ENCODE measurements around the gene MDC1.
A peak's percentile ranks its signal among the peaks of the same experiment; 100 is the strongest.

MDC1 gene

DNA sequence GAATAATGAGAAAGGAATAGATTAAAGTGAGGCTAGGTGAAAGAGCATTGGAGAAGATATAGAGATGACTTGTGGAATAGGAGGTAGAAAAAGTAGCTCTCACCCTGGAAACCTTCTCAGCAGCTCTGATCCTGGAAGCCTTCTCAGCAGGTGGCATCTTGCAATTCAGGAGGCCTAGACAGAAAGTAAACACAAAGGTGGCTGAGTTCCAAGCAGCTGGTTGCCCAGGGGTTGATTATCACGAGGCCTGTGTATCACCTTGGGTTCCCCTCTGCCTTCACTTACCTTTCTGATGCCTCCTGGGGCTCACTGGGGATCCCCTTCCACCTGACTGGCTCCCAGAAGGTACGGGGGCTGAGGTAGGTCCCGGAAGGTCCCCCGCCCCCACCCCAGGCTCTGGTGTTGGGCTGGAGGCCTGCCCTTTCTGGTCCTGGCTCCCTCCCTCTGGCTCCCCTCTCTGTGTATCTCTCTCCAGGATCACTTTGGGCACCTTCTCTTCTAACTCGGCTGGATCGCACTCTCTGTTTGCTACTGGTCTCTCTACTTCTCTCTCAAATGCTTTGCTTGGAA lies 9.7 kb downstream of the MDC1 start:
- DNase-seq: no peak

DNA sequence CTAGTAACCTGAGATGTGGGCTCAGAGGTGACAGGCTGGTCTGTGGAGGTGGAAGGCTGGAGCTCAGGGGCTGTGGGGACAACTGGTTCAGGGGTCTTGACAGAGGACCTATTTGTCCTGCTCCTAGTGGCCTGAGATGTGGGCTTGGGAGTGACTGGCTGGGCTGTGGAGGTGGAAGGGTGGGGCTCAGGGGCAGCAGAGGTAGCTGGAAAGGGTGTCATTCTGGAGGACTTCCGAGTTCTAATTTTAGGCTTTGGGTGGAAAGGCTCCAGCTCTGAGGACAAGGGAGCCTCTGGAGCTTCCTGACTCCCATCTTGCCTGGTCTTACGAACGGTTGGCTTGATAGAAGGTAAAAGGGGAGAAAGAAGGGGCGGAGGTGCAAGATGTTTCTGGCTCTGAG lies 11.5 kb downstream of the MDC1 start:
- no peak for DNase-seq

DNA sequence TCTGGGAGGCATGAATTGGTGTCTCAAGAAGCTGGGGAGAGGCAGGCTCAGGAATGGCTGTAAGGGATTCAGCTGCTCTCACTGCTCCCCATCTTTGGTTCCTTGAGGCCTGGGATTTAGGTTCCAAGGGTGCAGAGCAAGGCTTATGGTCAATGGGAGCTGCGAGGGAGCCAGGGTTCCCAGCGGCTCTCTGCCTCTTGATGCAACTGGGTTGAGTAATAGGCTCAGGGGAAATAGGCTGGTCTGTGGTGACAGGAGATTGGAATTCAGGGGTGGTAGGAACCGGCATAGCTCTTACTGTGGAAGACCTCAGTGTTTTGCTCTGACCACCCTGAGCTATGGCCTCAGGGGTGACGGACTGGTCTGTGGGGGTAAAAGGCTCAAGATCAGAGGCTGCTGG lies 13.3 kb downstream of the MDC1 start:
- no peak for DNase-seq

DNA sequence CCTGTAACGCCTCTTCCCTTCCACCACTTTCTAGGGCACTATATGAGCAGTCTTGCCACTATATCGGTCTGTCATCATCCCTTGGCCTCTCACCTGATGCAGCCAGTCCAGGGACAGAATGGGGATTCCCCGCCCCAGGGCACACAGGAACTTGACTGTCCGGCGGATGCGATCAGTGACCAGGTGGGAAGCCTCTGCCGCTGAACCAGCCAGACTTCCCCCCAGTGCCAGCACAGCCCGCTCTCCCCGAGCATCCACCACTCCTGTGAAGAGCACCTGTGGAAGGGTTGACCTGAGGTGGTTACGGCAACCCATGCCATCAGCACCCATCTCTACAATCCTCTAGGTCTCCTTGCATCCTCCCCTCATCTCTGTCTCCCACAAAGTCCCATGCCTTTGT lies 14.1 kb downstream of the MDC1 start:
- DNase-seq: no peak

DNA sequence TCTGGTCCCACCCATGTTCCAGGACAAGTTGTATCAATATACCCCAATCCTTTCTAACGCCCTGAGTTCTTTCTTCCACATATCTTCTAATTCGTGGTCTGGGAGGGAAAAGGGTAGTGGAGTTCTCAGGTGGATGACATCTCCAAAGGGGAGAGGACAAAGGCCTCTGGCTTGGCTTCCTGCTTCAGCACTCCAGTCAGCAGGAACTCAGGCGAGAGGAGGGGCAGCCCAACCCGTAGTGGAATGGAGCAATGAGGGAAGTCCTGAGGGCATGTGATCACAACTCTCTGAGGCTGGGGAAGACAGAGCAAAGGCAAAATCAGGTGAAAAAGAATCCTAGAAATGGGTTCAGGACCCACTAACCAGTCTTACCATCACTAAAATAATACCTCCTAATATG lies 16.7 kb downstream of the MDC1 start:
- DNase-seq: no peak

DNA sequence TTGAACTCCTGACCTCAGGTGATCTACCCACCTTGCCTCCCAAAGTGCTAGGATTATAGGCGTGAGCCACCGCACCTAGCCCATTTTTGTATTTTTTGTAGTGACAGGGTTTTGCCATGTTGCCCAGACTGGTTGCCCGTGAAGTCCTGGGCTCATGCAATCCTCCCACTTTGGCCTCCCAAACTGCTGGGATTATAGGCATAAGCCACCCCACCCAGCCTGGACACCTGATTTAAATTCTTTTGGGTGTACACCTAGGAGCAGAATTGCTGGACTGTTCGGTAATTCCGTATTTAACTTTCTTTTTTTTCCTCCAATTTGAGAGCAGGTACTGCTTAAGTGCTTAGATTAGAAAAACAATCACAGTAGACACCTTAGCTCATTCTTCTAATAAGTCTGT lies 20.6 kb downstream of the MDC1 start:
- no peak for DNase-seq

DNA sequence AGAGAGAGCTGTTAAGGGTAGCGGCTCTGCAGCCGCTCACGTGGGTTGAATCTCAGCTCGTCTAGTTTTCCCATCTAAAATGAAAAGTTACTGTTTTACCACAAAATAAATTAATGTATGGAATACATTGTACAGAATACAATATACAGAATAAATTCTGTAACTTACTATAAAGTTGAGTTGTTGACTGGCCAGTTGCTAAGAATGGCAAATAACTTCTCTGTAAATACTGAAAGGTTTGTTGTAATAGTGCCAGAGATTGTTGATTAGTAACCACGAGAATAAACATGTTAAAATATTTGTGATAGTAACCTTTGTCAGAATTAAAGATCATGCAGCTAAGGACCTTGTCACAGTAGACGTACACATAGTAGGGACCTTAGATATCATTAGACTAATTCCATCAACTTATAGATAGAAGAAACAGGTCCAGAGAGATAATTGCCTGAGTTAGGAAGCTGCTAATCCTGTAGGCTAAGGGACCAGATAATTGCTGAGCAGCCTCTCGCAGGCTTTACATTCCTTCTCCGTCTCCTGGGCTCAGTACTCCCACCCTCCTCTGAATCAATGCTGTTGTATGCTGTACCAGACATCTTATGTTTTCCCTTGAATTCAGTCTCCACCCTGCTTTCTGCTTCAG lies 25.8 kb downstream of the MDC1 start:
- no peak for DNase-seq

DNA sequence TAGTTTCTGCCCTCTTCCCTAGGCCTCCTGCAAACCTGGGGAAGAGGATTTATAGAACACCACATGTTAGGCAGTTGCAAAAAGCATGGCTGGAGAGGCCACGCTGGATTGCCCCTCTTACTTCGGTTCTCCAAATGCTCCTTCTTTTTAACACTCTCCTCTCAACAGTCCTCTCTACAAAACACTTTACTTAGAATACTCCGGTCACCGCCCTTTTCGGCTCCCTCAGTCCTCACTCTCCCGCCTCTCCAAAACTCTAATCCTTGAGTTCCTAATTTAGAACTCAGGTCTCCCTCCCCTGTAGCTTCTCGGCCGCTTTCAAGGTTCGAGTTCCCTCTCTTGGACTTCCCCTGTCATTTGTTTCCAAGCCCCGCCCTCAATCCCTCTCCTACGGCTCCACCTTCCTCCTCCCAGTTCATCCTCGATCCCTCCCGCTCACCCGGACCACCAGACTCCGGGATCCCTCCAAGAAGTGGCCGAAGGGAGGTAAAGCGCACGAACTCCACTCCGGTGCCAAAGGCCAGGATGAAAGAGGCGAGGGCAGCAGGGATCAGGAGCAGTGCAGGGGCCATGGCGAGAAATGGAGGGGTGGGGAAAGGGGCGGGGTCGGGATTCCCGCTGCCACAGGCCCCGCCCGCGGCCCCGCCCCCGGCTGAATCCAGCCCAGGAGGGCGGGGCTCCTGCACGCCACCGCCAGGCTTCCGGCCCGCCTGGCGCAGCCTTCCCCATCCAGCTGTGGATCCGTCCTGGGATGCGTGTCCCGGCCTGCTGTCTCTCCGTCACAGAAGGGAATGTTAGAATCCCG lies 26.5 kb downstream of the MDC1 start, which contains the start of gene NRM:
Gene NRM (minus strand): TSS at position 582 of the 805 bp plus-strand sequence. CDS start 10 bp downstream, at position 572.
- peak in 48 of 51 donors; percentile 38 to 92 (median 70) for DNase-seq

DNA sequence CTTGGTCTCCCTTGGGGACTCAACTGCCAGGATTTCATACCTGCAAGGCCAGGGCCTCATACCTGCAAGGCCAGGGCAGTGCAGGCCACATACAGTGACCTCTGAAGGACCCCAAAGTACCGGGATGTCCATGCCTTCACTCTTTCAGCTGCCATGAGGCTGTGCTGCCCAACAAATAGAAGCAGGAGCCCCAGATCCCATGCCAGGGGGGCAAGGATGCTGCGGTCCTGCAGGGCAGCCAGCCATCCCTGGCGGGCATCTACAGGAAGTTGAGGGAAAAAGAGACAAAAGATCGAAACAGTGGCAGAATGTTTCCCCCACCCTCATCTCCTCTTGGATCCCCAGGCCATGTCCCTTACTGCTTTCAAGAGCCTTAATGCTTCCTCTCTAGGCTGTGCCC lies 27.1 kb downstream of the MDC1 start:
- no peak for DNase-seq

DNA sequence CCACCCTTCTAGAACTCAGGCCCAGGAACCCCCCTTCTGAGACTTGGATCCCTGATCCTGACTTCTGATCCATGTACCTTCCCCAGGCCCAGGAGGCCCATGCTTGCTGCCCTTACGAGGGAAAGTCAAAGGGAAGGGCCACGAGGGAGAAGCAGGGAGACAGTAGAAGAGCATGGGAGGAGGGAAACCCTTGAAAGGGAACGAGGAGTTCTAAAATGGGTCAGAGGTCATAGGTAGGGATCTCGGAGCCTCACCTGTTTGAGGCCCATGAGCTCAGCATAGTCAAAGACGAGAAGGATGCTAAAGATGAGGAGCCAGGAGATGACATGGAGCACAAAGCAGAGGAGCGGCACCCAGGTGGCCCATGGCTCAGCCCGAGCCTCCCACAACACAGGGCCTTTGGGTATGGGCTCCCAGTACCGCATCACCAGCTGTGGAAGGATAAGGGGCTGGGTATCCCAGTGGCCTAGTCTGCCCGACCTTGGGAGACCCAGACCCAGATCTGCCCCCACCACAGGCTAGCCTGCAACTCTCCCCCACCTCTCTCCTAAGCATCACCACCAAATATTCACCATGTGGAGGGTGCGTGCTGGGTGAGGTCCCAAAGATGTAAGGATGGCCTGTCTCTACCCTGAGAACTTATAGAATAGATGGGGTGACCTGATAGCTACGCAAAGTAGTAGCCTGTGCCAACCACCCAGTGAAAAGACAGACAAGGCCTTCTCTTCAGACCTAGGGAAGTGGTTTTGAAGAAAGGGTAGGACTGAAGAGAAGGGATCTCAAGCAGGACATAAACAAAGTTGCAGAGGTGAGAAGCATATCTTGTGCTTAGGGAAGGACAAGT lies 27.8 kb downstream of the MDC1 start:
- no peak for DNase-seq

DNA sequence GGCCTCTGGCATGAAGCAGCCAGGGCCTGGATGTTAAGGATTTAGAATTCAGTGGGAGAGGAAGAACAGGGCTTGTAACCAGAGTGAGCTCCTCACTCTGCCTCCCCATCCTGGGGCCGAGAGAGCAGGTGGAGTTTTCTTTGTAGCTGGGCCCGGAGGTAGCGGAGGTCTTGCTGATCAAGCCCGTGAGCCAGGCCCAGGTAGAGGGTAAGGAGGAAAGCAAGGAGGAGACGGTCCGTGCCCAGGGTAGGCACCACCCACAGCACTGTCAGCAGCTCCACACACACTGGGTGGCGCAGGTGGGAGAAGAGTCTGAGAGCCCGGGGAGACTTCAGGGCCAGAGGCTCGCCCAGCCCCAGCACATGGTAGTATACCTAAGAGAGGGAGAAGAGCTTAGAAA lies 28.5 kb downstream of the MDC1 start:
- DNase-seq: no peak

DNA sequence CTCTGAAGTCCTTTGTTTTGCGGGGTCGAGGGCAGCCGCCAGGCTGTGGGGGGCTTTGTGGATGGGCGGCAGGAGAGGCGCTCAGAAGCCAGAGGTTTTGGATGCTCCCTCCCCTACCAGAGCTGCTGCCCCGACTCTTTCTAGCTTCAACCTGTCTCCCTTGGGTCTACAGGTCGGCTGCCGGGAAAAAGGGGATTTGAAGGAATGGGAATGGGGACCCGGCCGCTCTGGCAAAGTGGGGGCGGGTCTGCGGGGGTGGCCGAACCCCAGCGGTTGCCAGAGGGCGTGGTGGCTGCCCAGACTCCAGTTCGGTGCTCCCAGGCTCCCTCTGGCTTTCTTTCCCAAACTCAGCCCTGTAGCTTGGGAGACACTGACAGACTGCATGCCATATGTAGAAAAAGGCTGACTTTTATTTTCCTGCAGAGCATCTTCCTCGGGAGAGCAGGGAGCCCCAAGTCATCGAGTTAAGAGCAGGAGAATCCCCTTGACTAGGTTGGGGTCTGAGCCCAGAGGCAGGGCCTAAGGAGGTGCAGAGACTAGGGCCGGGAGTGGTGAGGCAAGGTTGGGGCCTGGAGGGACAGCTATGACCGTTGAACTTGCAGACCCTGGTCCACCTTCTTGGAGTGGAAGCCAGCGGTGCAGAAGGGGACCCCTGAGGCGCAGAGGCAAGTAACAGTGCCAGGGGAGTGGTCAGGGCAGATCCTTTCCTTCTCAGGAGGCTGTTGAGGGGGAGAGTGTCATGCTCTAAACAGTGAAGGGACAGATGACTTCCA lies 29.2 kb downstream of the MDC1 start:
- peak in 7 of 51 donors; percentile 4 to 41 (median 16) for DNase-seq

DNA sequence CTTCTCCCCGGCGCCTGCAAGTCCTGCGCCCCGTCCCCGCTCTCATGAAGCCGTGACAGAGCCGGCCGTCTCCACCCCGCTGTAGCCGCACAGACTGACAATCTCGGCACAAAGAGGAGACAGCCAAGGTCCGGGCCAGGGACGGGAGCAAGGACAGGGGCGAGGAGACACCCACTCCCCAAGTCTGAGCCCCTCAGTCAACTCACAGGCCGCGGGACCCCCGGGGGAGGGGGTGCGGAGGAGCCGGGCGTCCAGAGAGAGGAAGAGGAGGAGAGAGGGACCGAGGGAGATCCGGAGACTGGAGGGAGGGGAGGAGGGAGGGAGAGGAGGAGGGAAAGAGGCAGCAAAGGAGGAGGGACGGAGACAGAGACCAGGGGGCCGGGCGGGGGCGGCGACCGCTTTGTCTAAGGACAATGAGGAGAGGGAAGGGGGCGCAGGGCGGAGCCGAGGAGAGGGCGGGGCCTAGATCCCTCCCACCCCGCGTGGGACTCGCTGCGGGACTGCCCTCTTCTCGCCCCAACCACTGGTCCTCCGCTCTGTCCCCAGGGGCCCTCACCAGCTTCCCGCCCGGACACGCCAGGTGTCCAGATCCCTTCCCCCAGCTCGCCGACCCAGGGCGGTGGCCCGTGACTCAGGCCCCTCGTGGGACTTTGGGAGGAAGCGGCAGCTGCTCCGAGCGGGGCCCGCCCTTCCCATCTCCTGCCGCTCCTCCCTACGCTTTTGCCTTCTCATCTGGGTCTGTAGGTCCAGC lies 30.0 kb downstream of the MDC1 start:
- DNase-seq: peak in 45 of 51 donors; percentile 21 to 84 (median 58)

DNA sequence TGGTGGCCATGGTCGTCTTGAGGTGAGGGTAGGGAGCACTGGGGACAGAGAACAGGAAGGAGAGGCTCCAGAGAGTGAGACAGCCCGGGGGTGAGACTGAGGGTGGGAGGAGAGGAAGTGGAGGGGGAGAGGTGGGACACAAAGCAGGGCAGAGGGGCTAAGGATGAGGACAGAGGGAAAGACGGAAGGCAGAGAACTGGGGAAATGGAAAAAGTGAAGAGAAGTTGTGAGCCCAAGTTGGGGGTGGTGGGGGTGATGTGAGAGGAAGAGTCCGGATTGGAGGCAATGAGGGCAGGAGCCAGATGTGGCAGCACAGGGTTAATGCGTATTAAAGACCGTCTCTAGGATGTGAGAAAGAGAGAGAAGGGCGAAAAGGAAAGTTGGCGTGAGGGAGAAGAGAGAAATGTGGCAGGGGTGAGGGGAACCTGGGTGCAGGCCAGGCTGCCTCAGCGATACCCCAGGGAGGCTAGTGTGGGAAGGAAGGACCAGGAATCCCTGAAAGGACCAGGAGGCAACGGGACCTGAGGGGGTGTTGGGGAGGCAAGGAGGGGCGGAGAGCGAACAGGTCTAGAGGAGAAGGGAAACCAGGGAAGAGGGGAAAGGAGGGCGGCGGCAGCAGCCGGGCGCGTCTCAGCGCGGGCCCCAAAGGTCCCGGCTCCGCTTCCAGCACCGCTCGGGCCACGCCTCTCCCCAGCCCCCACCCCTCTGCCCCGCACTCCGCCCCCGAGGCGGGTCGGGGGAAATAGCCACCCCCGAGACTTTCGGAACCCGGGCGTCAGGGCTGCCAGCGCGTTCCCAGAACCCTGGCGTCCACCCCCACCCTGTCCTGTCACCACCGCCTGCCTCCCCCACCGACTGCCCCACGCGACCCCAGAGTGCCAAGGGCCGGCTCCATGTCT lies 30.8 kb downstream of the MDC1 start, which contains the start of gene PPP1R18:
Gene PPP1R18 (minus strand): TSS at position 637 of the 899 bp plus-strand sequence. CDS start 627 bp downstream, at position 10.
- peak in 40 of 51 donors; percentile 16 to 78 (median 42) for DNase-seq

DNA sequence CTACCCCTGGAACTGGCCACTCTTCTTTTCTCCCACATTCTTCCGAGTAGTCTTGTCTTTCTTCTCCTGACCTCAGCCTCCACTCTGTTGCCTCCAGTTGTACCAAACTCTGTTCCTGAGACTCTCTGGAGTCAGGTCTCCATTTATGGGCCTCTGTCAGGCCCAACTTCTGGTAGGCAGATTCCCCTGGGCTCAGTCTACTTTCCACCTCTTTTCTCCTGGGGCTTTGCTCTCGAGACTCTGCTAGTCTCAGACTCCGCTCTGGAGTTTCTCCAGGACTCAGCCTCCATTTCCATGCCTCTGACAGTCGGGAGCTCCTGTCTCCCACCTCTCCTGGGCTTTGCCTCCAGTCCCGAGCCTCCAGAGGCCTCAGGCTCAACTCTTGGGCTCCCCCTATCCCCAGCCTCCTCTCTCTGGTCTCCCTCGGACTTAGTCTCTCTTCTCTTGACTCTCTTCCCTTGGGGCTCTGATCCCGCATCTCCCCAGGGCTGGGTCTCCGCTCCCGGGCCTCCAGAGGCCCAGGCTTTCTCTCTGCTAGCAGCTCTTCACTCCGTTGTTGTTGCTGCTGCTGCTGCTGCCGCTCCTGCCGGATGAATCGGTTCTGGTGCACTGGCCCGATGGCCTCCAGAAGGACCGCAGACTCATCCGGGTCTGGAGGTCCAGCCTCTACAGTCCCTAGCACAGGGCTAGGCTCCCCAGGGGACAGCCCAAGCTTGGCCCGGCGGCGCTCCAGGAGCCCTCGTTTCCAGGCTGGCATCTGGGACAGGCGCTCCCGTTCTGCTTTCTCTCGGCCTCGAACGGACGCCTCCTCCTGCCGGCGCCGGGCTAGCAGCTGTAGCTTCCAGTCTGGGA lies 31.7 kb downstream of the MDC1 start:
- no peak for DNase-seq

DNA sequence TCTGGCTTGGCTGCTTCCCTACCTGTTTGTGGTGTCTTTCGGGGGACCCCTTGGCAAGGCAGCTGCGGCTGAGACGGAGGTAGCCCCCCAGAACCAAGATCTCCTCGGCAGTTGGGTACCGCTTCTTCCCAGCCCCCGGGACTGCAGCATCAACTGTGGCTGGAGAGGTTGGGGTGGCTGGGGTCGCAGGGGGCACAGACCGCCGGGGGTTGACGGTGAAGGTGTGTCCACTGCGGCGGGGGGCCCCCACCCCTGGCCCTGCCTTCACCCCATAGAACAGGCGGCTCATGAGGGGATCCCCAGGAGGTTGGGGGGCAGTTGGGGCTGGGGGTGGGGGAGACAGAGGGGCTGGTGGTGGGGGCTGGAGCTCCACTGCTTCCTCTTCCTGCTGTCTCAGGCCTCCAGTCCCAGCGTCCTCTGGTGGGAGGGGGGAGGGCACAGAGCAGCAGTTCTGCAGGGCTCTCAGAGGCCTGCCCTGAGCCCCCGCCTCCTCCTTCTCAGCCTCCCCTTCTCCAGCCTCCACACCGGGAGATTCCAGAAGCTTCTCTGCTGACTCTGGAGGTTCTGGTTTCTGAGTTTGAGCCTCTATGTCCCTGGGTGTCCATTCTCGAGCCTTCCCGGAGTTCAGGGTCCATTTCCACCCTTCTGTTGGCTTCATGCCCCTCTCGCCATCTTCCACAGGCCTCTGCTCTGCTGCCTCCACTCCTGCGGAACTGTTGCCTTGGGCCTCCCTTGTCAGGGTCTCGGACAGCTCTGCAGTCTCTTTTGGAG lies 32.5 kb downstream of the MDC1 start:
- peak in 12 of 51 donors; percentile 9 to 34 (median 19) for DNase-seq

DNA sequence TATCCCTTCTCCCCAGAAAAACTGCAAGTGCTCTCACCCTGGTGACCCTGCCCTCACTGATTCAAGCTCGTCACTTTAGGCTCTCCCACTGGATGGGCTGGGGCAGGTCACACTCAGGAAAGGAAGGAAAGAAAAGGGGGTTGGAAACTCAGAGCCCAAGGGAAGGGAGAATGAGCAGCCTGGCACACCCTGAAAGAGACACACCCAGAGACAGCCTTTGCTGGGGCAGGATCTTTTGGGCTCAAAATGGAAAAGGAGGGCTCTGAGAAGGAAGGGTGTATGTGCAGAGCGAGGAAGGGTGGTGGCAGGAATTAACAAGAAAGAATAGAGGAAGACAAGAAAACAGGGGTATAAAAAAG lies 33.1 kb downstream of the MDC1 start:
- no peak for DNase-seq

All from hypothalamus (tissue), 51 donors.